Gastroesophageal sphincter (tissue), 3 donors: ENCODE data around the gene HS3ST4.

Experiments
- CTCF ChIP-seq, 4 experiments: fragments of 200-600 bp in 2 of 4; fragments of 450-650 bp in 2 of 4; sonication (generic) in 1 of 4; IDR thresholded peaks; one replicate each; pipeline ENCODE4 v1.5.1; 2017 to 2019; ENCODE audit warnings: antibody characterized with exemption in 4 of 4, mild to moderate bottlenecking in 2 of 4, moderate library complexity in 2 of 4
- POLR2A ChIP-seq, 2 donors: fragments of 450-650 bp; IDR thresholded peaks; one replicate each; pipeline ENCODE4 v1.6.1; 2017; ENCODE audit warnings: antibody characterized with exemption in 2 of 2, mild to moderate bottlenecking in 2 of 2, moderate library complexity in 1 of 2
- POLR2AphosphoS5 ChIP-seq: sonication (generic); formaldehyde crosslinking; IDR thresholded peaks from one replicate; pipeline ENCODE4 v1.6.1; 2017; ENCODE audit warnings: antibody characterized with exemption

GRCh38 chr16:25855063-25855462 is 163.3 kb downstream of the HS3ST4 start:
- TF ChIP-seq POLR2A (IDR thresholded peaks at IDR 0.05) (no peak), CTCF (IDR thresholded peaks at IDR 0.05) (no peak), POLR2AphosphoS5 (no peak)
